Stimulated activated effector memory CD8-positive, alpha-beta T cell treated with anti-CD3 and anti-CD28 coated beads, Interleukin-12 subunit alpha, Interleukin-12 subunit beta, amount 100 ng/mL, for 72 hours (primary cell): ENCODE results near the gene SMG5.
A peak's percentile ranks its signal among the peaks of the same experiment; 100 is the strongest.

ENCODE experiments used
- ATAC-seq: fragments of 150-1000 bp; cut with Tn5 transposase; 2 replicates; pipeline ENCODE4 v1.10.0; 2021
- DNase-seq, 2 donors: peaks; one replicate each; pipeline ENCODE4 v3.0.0; 2021 to 2022; ENCODE audit warnings: low spot score in 2 of 2
- H3K27ac Mint-ChIP-seq: one replicate; pipeline ENCODE4 v1.8.0; 2022; ENCODE audit warnings: mild to moderate bottlenecking, mixed read lengths
- H3K36me3 Mint-ChIP-seq: one replicate; pipeline ENCODE4 v1.8.0; 2022; ENCODE audit warnings: mild to moderate bottlenecking, mixed read lengths
- H3K4me1 Mint-ChIP-seq: one replicate; pipeline ENCODE4 v1.8.0; 2022; ENCODE audit warnings: mixed read lengths
- H3K4me3 Mint-ChIP-seq: one replicate; pipeline ENCODE4 v1.8.0; 2022; ENCODE audit warnings: mild to moderate bottlenecking, mixed read lengths
- H3K9me3 Mint-ChIP-seq: one replicate; pipeline ENCODE4 v1.8.0; 2022; ENCODE audit warnings: mixed read lengths

The SMG5 gene

GRCh38 chr1:156262461-156263287 is 20.0 kb downstream of the SMG5 start:
- Mint-ChIP-seq H3K9me3 (no peaks in the 10 kb centered on the region), H3K4me3 (no peak overlapping the region), H3K36me3 (peaks cover 100% of the 10 kb centered on the region), H3K4me1 (peaks cover 11% of the 10 kb centered on the region), H3K27ac (peak overlapping the region; percentile 69)
- peak; percentile 71 for ATAC-seq
- DNase-seq: no peak

DNA sequence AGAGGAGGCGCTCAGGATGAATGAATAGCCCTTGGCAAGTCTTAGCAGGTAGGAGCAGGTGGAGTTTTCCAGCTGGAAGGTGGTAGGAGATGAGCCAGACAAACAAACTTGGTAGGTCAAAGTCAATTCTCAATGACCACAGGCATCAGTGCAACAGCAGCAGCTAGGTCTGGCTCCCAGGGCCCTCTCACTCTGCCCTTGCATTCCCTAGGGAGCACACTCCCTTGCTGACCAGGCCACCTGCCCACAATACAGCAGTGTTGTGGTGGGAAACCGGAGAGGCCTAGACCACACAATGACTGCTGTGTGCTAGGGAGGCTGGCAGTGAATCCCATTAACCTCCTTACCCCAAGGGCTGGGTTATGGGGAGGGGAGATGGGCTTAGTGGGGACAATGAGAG is 21.7 kb downstream of the SMG5 start:
- ATAC-seq: no peak
- H3K4me1 Mint-ChIP-seq: peaks cover 12% of the 10 kb centered on the region
- H3K9me3 Mint-ChIP-seq: no peaks in the 10 kb centered on the region
- H3K27ac Mint-ChIP-seq: peak overlapping the region; percentile 23
- peaks cover 100% of the 10 kb centered on the region for H3K36me3 Mint-ChIP-seq
- no peak for DNase-seq
- H3K4me3 Mint-ChIP-seq: no peak overlapping the region

DNA sequence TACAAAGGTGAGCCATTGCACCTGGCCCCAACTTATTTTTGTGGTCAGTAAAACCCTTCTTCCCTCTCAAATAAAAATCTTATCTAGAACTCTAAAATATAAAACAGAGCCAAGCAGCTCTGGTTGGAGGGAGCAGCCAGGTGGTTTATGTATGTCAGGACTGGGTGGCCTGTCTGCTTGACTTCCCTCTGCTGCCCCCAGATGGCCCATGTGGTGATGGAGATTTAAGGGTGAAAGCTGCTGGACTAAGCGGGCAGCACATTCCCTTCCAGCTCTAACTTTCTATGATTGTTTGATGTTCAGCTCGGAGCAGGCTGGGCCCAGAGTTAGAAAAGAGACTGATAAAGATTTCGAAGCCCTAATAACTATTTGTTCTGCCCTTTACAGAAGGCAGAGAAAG is 22.8 kb downstream of the SMG5 start:
- DNase-seq: no peak
- no peak overlapping the region for H3K4me3 Mint-ChIP-seq
- ATAC-seq: no peak
- no peaks in the 10 kb centered on the region for H3K9me3 Mint-ChIP-seq
- H3K36me3 Mint-ChIP-seq: peaks cover 100% of the 10 kb centered on the region
- peak overlapping the region; percentile 23 for H3K27ac Mint-ChIP-seq
- H3K4me1 Mint-ChIP-seq: peaks cover 12% of the 10 kb centered on the region

DNA sequence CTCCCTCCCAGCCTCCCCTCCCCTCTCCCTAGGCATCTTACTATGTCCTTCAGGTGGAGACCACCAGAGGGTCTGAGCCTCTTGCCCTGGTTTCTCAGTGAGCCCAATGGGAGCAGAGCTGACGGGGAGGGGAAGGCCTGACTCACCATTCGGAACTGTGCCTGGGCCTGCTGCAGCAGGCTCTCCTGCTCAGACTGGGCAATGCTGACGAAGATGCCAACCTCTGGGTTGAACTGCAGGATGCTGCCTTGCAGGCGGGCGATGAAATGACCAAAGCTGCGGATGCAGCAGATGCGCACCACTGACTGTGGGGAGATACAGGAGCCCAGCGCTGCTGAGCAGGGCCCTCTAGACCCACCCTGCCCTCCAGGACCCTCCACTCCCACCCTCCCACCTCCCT is 23.8 kb downstream of the SMG5 start:
- H3K9me3 Mint-ChIP-seq: no peaks in the 10 kb centered on the region
- no peak for DNase-seq
- peaks cover 100% of the 10 kb centered on the region for H3K36me3 Mint-ChIP-seq
- H3K4me3 Mint-ChIP-seq: no peak overlapping the region
- no peak for ATAC-seq
- peaks cover 14% of the 10 kb centered on the region for H3K4me1 Mint-ChIP-seq
- H3K27ac Mint-ChIP-seq: no peak overlapping the region

- Mint-ChIP-seq H3K36me3 (peaks cover 100% of the 10 kb centered on the region), H3K4me1 (peaks cover 23% of the 10 kb centered on the region), H3K4me3 (no peak overlapping the region), H3K9me3 (no peaks in the 10 kb centered on the region), H3K27ac (no peak overlapping the region)
- ATAC-seq (no peak), DNase-seq (no peak)
Measured at GRCh38 chr1:156257711-156258110, 24.9 kb downstream of the SMG5 start.

DNA sequence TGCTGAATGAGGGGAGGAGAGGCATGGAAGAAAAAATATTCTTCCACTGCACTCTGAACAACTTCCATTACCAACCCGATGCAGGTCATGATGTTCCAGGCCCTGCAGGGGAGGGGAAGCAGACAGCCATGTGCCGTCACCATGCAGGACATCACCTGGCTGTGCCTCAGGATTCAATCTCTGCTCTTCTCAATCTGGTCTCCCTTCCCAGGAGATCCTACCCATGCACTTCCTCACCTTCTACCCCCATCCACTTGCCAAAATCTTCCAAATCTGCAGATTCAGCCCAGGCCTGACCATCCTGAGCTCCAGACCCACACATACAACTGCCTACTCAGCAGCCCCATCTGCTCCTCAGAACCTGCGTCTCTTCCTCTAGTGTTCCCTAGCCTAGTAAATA is 29.0 kb downstream of the SMG5 start:
- no peak overlapping the region for H3K4me3 Mint-ChIP-seq
- H3K27ac Mint-ChIP-seq: peak overlapping the region; percentile 35
- DNase-seq: no peak
- H3K36me3 Mint-ChIP-seq: peaks cover 94% of the 10 kb centered on the region
- no peak for ATAC-seq
- peaks cover 20% of the 10 kb centered on the region for H3K4me1 Mint-ChIP-seq
- H3K9me3 Mint-ChIP-seq: no peaks in the 10 kb centered on the region

- Mint-ChIP-seq H3K4me1 (peaks cover 17% of the 10 kb centered on the region), H3K4me3 (no peak overlapping the region), H3K9me3 (no peaks in the 10 kb centered on the region), H3K27ac (peak overlapping the region; percentile 35), H3K36me3 (peaks cover 76% of the 10 kb centered on the region)
- DNase-seq: no peak
- no peak for ATAC-seq
Measured at GRCh38 chr1:156251527-156251926, 31.1 kb downstream of the SMG5 start.

GRCh38 chr1:156249593-156249992 is 33.0 kb downstream of the SMG5 start:
- no peak overlapping the region for H3K4me3 Mint-ChIP-seq
- H3K9me3 Mint-ChIP-seq: no peaks in the 10 kb centered on the region
- H3K36me3 Mint-ChIP-seq: peaks cover 73% of the 10 kb centered on the region
- DNase-seq: no peak
- ATAC-seq: no peak
- peak overlapping the region; percentile 67 for H3K27ac Mint-ChIP-seq
- H3K4me1 Mint-ChIP-seq: peaks cover 35% of the 10 kb centered on the region

- DNase-seq (no peak), ATAC-seq (no peak)
- no peaks in the 10 kb centered on the region for H3K9me3 Mint-ChIP-seq
- H3K27ac Mint-ChIP-seq: peak overlapping the region; percentile 64
- H3K4me1 Mint-ChIP-seq: peaks cover 35% of the 10 kb centered on the region
- H3K4me3 Mint-ChIP-seq: no peak overlapping the region
- H3K36me3 Mint-ChIP-seq: peaks cover 73% of the 10 kb centered on the region
Measured at GRCh38 chr1:156248323-156248683, 34.3 kb downstream of the SMG5 start.

GRCh38 chr1:156247460-156248322 is 34.9 kb downstream of the SMG5 start, which contains the start of gene PAQR6:
Gene PAQR6, minus strand, starts transcription at chr1:156248056. Its CDS starts 1,325 bp downstream, at chr1:156246731.
- no peaks in the 10 kb centered on the region for H3K9me3 Mint-ChIP-seq
- ATAC-seq: no peak
- peak within 1 kb of the TSS; percentile 64 for H3K27ac Mint-ChIP-seq
- no peak for DNase-seq
- peaks cover 31% of the 10 kb centered on the region for H3K4me1 Mint-ChIP-seq
- peaks cover 67% of the 10 kb centered on the region for H3K36me3 Mint-ChIP-seq
- H3K4me3 Mint-ChIP-seq: no peak within 1 kb of the TSS

DNA sequence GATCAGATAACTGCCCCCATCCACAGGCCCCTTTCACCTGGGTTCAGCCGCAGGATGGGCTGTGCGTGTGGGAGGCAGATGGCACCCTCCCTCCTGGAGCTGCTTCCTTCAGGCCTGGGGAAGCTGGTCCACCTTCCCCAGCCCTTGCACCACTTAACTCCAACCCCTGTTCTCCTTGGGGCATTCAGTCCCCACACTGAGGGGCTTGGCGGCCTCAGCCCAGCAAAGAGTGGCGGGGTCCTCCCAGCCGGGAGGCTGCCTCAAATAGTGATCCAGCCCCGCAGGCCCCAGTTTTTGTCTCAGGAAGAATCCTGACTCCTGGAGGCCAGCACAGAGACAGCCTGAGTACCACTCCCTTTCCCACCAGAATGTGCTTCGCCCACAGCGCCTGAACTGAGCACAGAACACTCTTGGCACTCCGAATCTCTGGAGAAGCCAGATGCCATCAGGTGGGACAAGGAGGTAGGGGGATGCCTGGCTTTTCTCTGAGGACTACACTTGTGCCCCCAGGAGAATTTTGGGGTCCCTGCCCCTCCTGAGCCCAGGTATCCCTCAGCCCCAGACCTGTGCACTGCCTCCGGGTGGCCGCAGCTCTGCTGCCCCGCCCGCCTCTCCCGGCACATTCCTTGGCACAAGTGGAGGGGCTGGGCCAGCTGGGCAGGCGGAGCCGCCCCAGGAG is 35.7 kb downstream of the SMG5 start:
- H3K4me3 Mint-ChIP-seq: peak overlapping the region; percentile 77
- H3K9me3 Mint-ChIP-seq: no peaks in the 10 kb centered on the region
- peaks cover 67% of the 10 kb centered on the region for H3K36me3 Mint-ChIP-seq
- H3K27ac Mint-ChIP-seq: peak overlapping the region; percentile 94
- peaks cover 29% of the 10 kb centered on the region for H3K4me1 Mint-ChIP-seq
- DNase-seq: no peak
- no peak for ATAC-seq

- Mint-ChIP-seq H3K4me3 (peak overlapping the region; percentile 77), H3K4me1 (peaks cover 33% of the 10 kb centered on the region)
- no peak for ATAC-seq
Measured at GRCh38 chr1:156246241-156246780, 36.3 kb downstream of the SMG5 start.

GRCh38 chr1:156245451-156246232 is 37.0 kb downstream of the SMG5 start:
- peak in 1 of 2 donors; percentile 72 for DNase-seq
- Mint-ChIP-seq H3K9me3 (no peaks in the 10 kb centered on the region), H3K27ac (peak overlapping the region; percentile 94), H3K4me3 (peak overlapping the region; percentile 77), H3K36me3 (peaks cover 58% of the 10 kb centered on the region), H3K4me1 (peaks cover 37% of the 10 kb centered on the region)
- ATAC-seq: peak; percentile 69

More at GRCh38 chr1:156246241-156246780, 36.3 kb downstream of the SMG5 start:
- Mint-ChIP-seq H3K36me3 (peaks cover 63% of the 10 kb centered on the region), H3K27ac (peak overlapping the region; percentile 94), H3K9me3 (no peaks in the 10 kb centered on the region)
- no peak for DNase-seq

DNA sequence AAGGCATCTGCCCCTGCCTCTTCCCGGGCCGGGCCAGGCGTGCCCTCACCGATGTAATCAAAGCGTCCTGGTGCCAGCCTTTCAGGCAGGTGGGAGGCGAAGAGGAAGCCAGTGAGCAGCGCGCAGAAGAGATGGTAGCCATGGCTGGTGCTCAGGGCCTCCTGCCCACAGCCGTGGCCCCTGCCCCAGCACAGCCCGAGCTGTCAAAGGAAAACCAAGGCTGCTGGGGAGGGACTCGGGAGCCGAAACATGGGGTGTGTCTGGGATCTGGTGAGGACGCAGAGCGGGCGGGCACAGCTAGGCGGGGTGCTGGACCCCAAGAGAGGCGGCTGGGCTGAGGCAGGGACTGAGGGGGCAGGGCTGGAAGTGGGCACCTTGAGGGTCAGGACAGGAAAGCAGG is 37.9 kb downstream of the SMG5 start:
- H3K9me3 Mint-ChIP-seq: no peaks in the 10 kb centered on the region
- peaks cover 37% of the 10 kb centered on the region for H3K4me1 Mint-ChIP-seq
- peaks cover 58% of the 10 kb centered on the region for H3K36me3 Mint-ChIP-seq
- ATAC-seq (no peak), DNase-seq (no peak)
- peak overlapping the region; percentile 94 for H3K27ac Mint-ChIP-seq
- peak overlapping the region; percentile 77 for H3K4me3 Mint-ChIP-seq
